HG02970 (cell line): Measurements from ENCODE around the gene COG5.

Source experiments
- ATAC-seq: cut with Tn5 transposase; IDR thresholded peaks from one replicate; pipeline ENCODE4 v1.9.1; 2021; ENCODE audit warnings: mild to moderate bottlenecking, moderate library complexity, moderate number of reproducible peaks; ENCODE audit not compliant: unreplicated experiment, low FRiP score

COG5 gene

DNA sequence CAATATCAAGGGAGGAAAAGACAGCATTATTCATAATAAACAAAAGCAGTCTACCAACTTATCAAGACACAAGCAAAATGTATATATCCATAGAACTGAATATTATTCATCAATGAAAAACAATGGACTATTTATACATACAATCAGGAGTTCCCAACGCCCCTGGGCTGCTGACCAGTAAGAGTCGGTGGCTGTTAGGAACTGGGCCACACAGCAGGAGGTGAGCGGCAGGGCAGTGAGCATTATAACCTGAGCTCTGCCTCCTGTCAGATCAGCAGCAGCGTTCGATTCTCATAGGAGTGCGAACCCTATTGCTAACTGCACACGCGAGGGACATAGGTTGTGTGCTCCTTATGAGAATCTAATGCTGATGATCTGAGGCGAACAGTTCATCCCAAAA is 165.6 kb downstream of the COG5 start:
- ATAC-seq: no peak

DNA sequence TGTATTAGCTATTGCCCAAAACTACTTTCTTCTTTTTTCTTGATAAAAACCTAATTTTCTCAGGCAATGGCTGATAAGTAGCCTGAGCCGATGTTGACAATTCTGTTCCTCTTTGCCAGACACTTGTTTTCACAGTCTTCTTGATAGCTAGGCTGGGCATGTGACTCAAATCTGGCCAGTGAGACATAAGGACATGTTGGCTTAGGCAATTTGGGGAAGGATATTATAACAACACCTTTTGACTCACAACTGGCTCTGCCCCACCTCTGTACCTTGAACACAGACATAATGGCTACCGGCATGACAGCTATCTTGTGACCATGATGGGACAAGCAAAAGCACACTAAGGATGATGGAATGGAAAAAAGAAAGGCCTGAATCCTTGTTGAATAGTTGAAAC is 166.7 kb downstream of the COG5 start:
- ATAC-seq: no peak

GRCh38 chr7:107396081-107396480 is 167.6 kb downstream of the COG5 start:
- no peak for ATAC-seq

- ATAC-seq: no peak
Observed at GRCh38 chr7:107394831-107395230, 168.9 kb downstream of the COG5 start.

DNA sequence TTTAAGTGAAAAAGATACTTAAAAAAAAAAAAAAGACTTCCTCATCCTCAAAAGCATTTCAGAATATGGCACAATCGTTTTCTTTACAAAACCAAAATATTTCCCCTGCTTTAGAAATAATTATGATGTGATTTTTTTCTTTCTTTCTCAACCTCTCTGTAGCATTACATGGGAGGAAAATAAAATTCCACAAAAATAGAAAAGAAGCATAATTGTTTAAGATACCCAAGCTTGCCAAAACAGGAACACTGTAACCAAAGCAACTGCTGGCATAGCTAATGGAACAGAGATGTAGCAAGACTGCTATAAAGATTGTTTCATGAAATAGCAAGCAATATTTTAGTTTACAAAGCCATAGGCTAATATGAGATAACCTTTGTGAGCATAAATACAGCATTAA is 169.4 kb downstream of the COG5 start:
- ATAC-seq: no peak

DNA sequence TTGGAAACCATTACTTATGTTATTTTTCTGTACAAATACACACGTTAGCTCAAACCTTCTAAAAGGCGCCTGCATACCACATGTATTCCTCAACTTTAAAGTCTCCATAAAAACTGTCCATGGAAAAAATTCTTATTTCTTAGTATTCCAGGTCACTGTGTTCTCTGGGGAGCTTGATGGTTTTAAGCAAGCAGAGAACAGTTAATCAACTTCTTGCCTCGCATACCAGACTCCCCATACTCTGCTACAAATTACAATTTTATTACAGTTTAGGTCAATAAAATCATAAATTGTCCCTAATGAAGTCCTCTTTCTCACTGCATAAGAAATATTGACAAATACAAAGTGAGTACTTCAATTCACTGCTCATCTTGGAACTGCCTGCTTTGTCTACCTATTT is 170.9 kb downstream of the COG5 start:
- ATAC-seq: no peak

DNA sequence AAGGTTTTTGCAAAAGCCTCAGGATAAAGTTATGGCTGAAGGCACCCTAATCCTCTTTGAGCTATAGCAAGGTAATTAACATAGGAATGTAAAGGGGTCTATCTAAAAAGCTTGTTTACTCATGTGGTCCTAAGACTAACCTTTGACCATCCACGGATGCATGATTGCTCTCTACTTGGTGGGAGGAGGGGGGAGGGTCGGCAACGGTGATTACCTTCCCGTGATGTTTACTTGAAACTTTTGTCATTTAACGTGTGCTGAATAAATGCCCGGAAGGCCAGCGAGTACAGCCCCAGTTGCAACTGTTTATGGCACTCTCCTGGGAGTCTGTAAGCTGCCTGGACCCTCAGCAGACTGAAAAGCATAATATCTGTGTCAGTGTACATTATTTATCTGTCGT is 172.8 kb downstream of the COG5 start:
- no peak for ATAC-seq

DNA sequence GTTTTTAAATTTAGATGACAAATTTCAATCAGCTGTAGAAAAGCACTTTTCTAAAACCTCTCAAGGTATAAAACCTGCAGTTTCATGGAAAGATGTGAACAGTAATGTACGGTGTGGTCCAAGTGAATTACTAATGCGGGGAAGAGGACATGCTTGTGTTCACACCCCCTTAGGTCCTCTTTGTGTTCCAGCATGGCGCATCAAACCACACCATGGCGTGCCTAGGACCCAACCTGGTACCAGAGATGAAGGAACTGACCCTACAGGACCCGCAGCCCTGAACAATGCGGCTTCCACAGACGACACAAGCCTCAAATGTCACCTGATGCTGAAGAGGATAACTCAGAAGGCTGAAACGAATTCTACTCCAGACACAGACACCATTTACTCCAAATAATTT is 175.1 kb downstream of the COG5 start:
- ATAC-seq: no peak

- ATAC-seq: no peak
Observed at GRCh38 chr7:107387573-107388219, 176.0 kb downstream of the COG5 start.

DNA sequence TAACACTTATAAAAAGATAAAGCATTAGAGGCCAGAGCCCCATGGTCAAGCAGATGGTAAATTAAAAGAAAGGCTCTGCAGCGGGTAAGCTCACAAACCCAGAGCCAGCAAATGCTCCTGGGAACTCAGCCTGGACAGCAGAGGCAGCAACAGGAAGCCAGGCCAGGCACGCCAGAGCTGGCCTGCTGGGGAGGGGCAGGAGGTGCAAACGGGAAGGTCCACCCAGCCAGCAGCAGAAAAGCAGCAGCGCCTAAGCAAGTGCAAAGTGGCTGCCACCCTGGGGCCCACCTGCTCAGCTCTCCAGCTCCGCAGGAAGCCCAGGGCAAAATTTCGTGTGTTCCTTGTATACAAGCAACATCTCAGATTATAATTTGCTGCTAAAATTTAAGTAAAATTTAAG is 176.6 kb downstream of the COG5 start:
- no peak for ATAC-seq

GRCh38 chr7:107386548-107387102 is 177.1 kb downstream of the COG5 start:
- no peak for ATAC-seq

DNA sequence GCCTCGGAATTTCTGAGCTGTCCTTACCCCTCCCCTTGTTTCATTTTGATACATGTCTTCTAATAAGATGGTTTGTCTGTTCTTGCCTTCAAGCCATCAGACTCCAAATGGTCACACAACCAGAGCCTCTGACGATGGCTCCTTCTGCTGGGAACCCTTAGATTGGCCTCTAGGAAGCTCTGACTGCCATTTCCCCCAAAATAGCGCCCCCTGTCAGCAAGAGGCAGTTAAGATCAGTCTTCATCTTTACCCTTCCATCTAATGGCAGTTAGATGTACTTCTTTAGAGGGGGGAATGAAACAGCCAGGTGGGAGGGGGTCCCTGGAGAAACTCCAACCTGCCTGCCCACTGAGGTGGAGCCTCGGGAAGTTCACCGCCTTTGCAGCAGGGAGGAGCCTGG is 179.7 kb downstream of the COG5 start:
- no peak for ATAC-seq

- no peak for ATAC-seq
Observed at GRCh38 chr7:107383203-107383602, 180.5 kb downstream of the COG5 start.

DNA sequence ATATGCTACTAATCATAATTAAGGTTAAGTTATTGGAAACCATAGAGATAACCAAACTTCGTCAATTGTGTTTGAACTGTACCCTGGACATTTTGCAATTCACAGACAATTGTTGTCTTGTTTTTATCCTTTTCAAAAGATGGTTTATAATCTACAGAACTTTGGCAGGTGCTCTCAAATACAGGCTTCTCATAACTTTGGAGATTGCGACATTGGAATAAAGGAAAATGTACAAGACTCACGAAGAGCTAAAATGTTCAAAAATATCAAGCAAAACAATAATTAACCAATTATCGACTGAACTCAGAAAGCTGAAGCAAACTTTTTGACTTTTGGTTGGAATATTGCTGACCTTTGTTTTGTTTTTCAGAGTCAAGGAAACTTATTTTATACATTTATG is 182.3 kb downstream of the COG5 start:
- no peak for ATAC-seq

DNA sequence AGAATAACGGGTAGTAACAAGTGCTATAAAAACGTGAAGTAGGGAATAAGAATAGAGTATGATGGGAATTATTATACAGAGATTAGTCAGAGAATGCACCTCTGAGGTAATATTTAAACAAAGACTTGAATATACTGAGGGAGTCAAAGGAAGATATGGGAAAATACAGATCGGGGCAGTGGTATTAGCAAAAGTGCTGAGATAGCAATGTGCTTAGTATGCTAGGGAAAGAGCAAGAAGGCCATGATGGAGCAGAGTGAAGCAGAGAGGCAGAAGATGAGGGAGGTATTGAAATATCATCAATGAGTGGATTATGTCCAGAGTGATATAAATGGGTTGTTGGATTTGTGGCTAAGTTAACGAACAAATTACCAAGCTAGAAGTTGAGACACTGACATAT is 190.4 kb downstream of the COG5 start:
- ATAC-seq: no peak

- no peak for ATAC-seq
Observed at GRCh38 chr7:107372298-107372697, 191.4 kb downstream of the COG5 start.

- ATAC-seq: no peak
Observed at GRCh38 chr7:107370816-107371215, 192.9 kb downstream of the COG5 start.

GRCh38 chr7:107364787-107365186 is 198.9 kb downstream of the COG5 start:
- ATAC-seq: no peak

GRCh38 chr7:107359520-107360316 is 204.0 kb downstream of the COG5 start:
- ATAC-seq: no peak

- ATAC-seq: no peak
Observed at GRCh38 chr7:107355616-107356015, 208.1 kb downstream of the COG5 start.

GRCh38 chr7:107354640-107355039 is 209.1 kb downstream of the COG5 start:
- ATAC-seq: no peak

DNA sequence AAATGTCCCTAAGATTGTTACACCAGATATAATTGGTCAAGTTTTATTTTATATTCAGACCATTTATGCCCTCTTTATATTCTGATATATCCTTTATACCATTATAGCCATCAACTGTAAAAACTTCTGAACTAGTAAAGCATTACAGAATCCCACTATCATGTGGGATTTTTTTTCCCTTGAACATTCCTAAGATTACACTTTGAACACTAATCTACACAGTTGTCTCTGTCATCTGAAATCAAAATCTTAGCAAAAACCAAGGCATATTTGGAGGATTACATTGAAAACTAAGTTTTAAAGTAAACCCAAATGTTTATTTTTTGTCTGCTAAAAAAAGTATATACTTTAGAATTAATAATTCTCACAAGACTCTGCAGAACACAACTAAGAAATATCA is 210.0 kb downstream of the COG5 start:
- ATAC-seq: no peak
